PC-9 (cell line): Measurements from ENCODE around the gene RNF126. TPM values are rescaled to one million over a fixed set of nuclear protein-coding genes. Genes with fewer than 3 reads are reported as not detected.

Source experiments
- BruUV-seq: library from RNA; stranded (reverse); fragments of 400-500 nt; replicated peaks from 2 replicates; lab custom pipeline; 2021; lab: Mats Ljungman, UMichigan
- CTCF ChIA-PET: fragments of 300-600 bp; sonication (Branson Sonifier 250); formaldehyde crosslinking; loops from one replicate; lab custom pipeline; 2022; ENCODE audit warnings: antibody characterized with exemption; lab: Charles Lee
- POLR2A ChIA-PET: fragments of 300-600 bp; sonication (Branson Sonifier 250); formaldehyde crosslinking; loops from one replicate; lab custom pipeline; 2022; ENCODE audit warnings: antibody characterized with exemption; ENCODE audit not compliant: unreplicated experiment; lab: Charles Lee
- DNase-seq, 2 experiments: peaks; one replicate each; pipeline versions ENCODE4 v3.0.0 to v3.0.0-alpha.2; 2015 to 2022; ENCODE audit warnings: mixed read lengths in 1 of 2
- H2AFZ ChIP-seq: fragments of 200-600 bp; sonication (generic); 2 replicates; pipeline ENCODE4 v1.8.1; 2017; ENCODE audit warnings: antibody characterized with exemption
- H3F3A ChIP-seq: fragments of 200-600 bp; sonication (generic); 2 replicates; pipeline ENCODE4 v1.8.1; 2017; ENCODE audit warnings: antibody characterized with exemption, mild to moderate bottlenecking, low read depth; ENCODE audit not compliant: insufficient read depth
- H3K27ac ChIP-seq: fragments of 200-600 bp; sonication (generic); 2 replicates; pipeline ENCODE4 v1.6.1; 2016; ENCODE audit warnings: mixed run types
- H3K27me3 ChIP-seq: fragments of 200-600 bp; sonication (generic); 2 replicates; pipeline ENCODE4 v1.6.1; 2016; ENCODE audit warnings: low read depth, mixed run types; ENCODE audit not compliant: insufficient read depth
- H3K36me3 ChIP-seq: fragments of 200-600 bp; sonication (generic); 2 replicates; pipeline ENCODE4 v1.6.1; 2016; ENCODE audit warnings: low read depth, mixed run types
- H3K4me1 ChIP-seq: fragments of 200-600 bp; sonication (generic); replicated peaks from 2 replicates; pipeline ENCODE4 v1.6.1; 2016; ENCODE audit warnings: mixed run types; ENCODE audit not compliant: insufficient read depth
- H3K4me2 ChIP-seq: fragments of 200-600 bp; sonication (generic); 2 replicates; pipeline ENCODE4 v1.6.1; 2017; ENCODE audit warnings: mixed run types
- H3K4me3 ChIP-seq: fragments of 200-600 bp; sonication (generic); 2 replicates; pipeline ENCODE4 v1.6.1; 2016; ENCODE audit warnings: mixed run types
- H3K79me2 ChIP-seq: fragments of 200-600 bp; sonication (generic); 2 replicates; pipeline ENCODE4 v1.6.1; 2017; ENCODE audit warnings: low read depth, mixed run types
- H3K9me2 ChIP-seq: fragments of 200-600 bp; sonication (generic); 2 replicates; pipeline ENCODE4 v1.8.1; 2017; ENCODE audit warnings: mild to moderate bottlenecking; ENCODE audit not compliant: insufficient read depth
- H3K9me3 ChIP-seq: fragments of 200-600 bp; sonication (generic); 2 replicates; pipeline ENCODE4 v1.8.1; 2016; ENCODE audit warnings: low read depth; ENCODE audit not compliant: insufficient read depth
- H4K20me1 ChIP-seq: fragments of 200-600 bp; sonication (generic); 2 replicates; pipeline ENCODE4 v1.8.1; 2017; ENCODE audit not compliant: insufficient read depth
- EZH2 ChIP-seq: fragments of 200-600 bp; sonication (generic); IDR thresholded peaks from 2 replicates; pipeline ENCODE4 v1.8.0; 2017; ENCODE audit warnings: antibody characterized with exemption, low read depth
- intact Hi-C: fragments of 100-400 bp; cut with micrococcal nuclease; formaldehyde crosslinking; loops from one replicate; pipeline ENCODE4 v1.10.0; 2022; ENCODE audit not compliant: unreplicated experiment
- total RNA-seq: library from RNA; stranded (reverse); gene quantifications from 2 replicates; pipeline ENCODE4 v1.2.3, GENCODE V29; 2021
- TF ChIP-seq, protein P1 (sequence below): fragments of 200-600 bp; sonication (generic); conservative IDR thresholded peaks from 2 replicates; pipeline ENCODE4 v1.6.1; 2017; ENCODE audit warnings: mixed run types, antibody characterized with exemption, mild to moderate bottlenecking, moderate library complexity

RNF126 gene
- total RNA-seq, 1 experiment from 2014 or later = 54.4 TPM

DNA sequence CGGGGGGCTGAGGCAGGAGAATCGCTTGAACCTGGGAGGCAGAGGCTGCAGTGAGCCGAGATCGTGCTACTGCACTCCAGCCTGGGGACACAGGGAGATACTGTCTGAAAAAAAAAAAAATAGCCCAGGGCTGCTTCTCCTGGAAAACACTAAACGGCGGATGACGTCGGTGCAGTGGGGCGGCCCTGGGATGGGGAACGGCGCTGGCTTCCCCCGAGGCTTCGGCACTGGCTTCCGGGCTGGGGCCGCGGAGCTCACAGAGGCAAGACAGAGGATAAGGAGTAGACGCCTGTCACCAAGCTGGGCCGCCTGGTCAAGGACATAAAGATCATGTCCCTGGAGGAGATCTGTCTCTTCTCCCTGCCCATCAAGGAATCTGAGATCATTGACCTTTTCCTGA is 27.2 kb upstream of the RNF126 start:
- no peak overlapping the region for H3K27ac ChIP-seq
- no TSS peak for BruUV-seq
- CTCF ChIA-PET = interaction anchor here (0.7 kb wide), 1 partner anchor 189 kb away, joined by 5 read pairs; no protein-coding TSS in a partner anchor

DNA sequence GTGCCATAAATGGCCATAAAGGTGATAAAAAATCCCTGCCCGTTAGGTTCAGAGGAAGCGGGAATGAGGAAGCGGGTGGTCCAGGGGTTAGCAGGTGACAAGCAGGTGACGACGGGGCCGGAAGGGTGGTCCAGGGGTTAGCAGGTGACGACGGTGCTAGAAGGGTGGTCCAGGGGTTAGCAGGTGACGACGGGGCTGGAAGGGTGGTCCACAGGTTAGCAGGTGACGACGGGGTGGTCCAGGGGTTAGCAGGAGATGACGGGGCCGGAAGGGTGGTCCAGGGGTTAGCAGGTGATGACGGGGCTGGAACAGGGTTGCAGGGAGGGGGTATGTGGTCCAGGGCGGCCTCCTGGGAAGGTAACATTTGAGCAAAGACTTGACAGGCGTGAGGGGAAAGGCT is 26.0 kb upstream of the RNF126 start:
- Histone ChIP-seq H3K27ac (no peak overlapping the region), H3K9me3 (no peaks in the 10 kb centered on the region), H3K79me2 (no peaks in the 10 kb centered on the region), H2AFZ (no peak overlapping the region), H3K27me3 (0 out of 2 replicates have a peak, but pooled peaks cover 7% of the 10 kb centered on the region), H3K36me3 (no peaks in the 10 kb centered on the region), H3K4me2 (no peak overlapping the region), H3K9me2 (no peaks in the 10 kb centered on the region), H3F3A (no peaks in the 10 kb centered on the region), H3K4me1 (no peaks in the 10 kb centered on the region), H4K20me1 (no peaks in the 10 kb centered on the region), H3K4me3 (no peak overlapping the region)
- no TSS peak for BruUV-seq
- ChIA-PET POLR2A (no interaction called here), CTCF (no interaction called here)
- DNase-seq = no peak
- intact Hi-C loops = no loop called here
- TF ChIP-seq, protein P1, sequence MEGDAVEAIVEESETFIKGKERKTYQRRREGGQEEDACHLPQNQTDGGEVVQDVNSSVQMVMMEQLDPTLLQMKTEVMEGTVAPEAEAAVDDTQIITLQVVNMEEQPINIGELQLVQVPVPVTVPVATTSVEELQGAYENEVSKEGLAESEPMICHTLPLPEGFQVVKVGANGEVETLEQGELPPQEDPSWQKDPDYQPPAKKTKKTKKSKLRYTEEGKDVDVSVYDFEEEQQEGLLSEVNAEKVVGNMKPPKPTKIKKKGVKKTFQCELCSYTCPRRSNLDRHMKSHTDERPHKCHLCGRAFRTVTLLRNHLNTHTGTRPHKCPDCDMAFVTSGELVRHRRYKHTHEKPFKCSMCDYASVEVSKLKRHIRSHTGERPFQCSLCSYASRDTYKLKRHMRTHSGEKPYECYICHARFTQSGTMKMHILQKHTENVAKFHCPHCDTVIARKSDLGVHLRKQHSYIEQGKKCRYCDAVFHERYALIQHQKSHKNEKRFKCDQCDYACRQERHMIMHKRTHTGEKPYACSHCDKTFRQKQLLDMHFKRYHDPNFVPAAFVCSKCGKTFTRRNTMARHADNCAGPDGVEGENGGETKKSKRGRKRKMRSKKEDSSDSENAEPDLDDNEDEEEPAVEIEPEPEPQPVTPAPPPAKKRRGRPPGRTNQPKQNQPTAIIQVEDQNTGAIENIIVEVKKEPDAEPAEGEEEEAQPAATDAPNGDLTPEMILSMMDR = no peak
- TF ChIP-seq EZH2 = no peak

More for the DNA sequence above, 27.2 kb upstream of the RNF126 start:
- H3K9me3 ChIP-seq = no peaks in the 10 kb centered on the region
- no peak overlapping the region for H2AFZ ChIP-seq
- intact Hi-C loops = no loop called here
- no peak overlapping the region for H3K4me2 ChIP-seq
- H3K36me3 ChIP-seq = no peaks in the 10 kb centered on the region
- no peaks in the 10 kb centered on the region for H3K4me1 ChIP-seq
- H3K79me2 ChIP-seq = no peaks in the 10 kb centered on the region
- POLR2A ChIA-PET = no interaction called here
- no peaks in the 10 kb centered on the region for H3F3A ChIP-seq
- H4K20me1 ChIP-seq = no peaks in the 10 kb centered on the region
- H3K27me3 ChIP-seq = peaks cover 16% of the 10 kb centered on the region
- no peak overlapping the region for H3K4me3 ChIP-seq
- TF ChIP-seq, protein P1 = no peak
- TF ChIP-seq EZH2 = no peak
- no peak for DNase-seq
- no peaks in the 10 kb centered on the region for H3K9me2 ChIP-seq

DNA sequence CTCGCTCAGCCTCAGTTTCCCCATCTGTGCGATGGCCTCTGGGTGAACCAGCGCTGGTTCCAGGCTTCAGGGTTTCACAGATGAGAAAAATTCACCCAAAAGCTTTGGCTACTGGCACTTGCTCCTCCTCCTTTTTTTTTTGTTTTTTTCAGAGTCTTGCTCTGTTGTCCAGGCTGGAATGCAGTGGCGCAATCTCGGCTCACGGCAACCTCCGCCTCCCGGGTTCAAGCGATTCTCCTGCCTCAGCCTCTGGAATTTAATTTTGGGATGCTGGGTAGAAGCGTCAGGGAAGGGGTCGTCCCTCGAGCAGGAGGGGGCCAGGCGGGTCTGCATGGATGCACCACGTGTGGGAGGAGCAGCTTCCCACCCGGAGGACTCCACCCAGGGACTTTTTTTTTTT is 25.2 kb upstream of the RNF126 start:
- Histone ChIP-seq H3K9me2 (no peaks in the 10 kb centered on the region), H4K20me1 (no peaks in the 10 kb centered on the region), H2AFZ (no peak overlapping the region), H3F3A (no peaks in the 10 kb centered on the region), H3K4me2 (no peak overlapping the region), H3K4me3 (no peak overlapping the region), H3K79me2 (no peaks in the 10 kb centered on the region), H3K27me3 (0 out of 2 replicates have a peak, but pooled peaks cover 7% of the 10 kb centered on the region), H3K4me1 (no peaks in the 10 kb centered on the region), H3K27ac (no peak overlapping the region), H3K36me3 (no peaks in the 10 kb centered on the region), H3K9me3 (no peaks in the 10 kb centered on the region)
- no peak for DNase-seq
- no TSS peak for BruUV-seq
- ChIA-PET CTCF (no interaction called here), POLR2A (no interaction called here)
- intact Hi-C loops = no loop called here
- TF ChIP-seq, protein P1 = no peak
- no peak for TF ChIP-seq EZH2
